H1 (cell line): ENCODE data around the gene GPHA2. TPM values are rescaled to one million over a fixed set of nuclear protein-coding genes. Genes with fewer than 3 reads are reported as not detected.
A peak's percentile ranks its signal among the peaks of the same experiment; 100 is the strongest.

ENCODE experiments used
- CTCF ChIA-PET: fragments of 300-600 bp; sonication (Branson Sonifier 250); formaldehyde crosslinking; loops from one replicate; lab custom pipeline; 2021; ENCODE audit not compliant: partially characterized antibody; lab: Charles Lee
- POLR2A ChIA-PET: fragments of 300-600 bp; sonication (Branson Sonifier 250); formaldehyde crosslinking; loops from one replicate; lab custom pipeline; 2021; ENCODE audit warnings: inconsistent platforms; ENCODE audit not compliant: partially characterized antibody; lab: Charles Lee
- DNase-seq, 2 experiments: peaks; one replicate each; pipeline versions ENCODE4 v3.0.0 to v3.0.0-alpha.2; 2010 to 2022; ENCODE audit warnings: low spot score in 2 of 2, low read depth in 1 of 2, mixed read lengths in 1 of 2
- FAIRE-seq: peaks from 2 replicates; lab custom pipeline; 2011; peaks lifted over from hg19 to GRCh38; lab: Jason Lieb, UNC
- H2AFZ ChIP-seq: 2 replicates; pipeline ENCODE4 v1.8.1; 2012; ENCODE audit warnings: low read length, inconsistent platforms
- H2AK5ac ChIP-seq: 2 replicates; pipeline ENCODE4 v1.6.1; 2013; ENCODE audit warnings: low read depth, low read length
- H2BK120ac ChIP-seq: replicated peaks from 2 replicates; pipeline ENCODE3; 2013; ENCODE audit warnings: low read depth, low read length, inconsistent platforms
- H2BK12ac ChIP-seq: 2 replicates; pipeline ENCODE4 v1.6.1; 2013; ENCODE audit warnings: low read depth, low read length
- H2BK15ac ChIP-seq: 2 replicates; pipeline ENCODE4 v1.6.1; 2013; ENCODE audit warnings: low read length
- H2BK20ac ChIP-seq: 2 replicates; pipeline ENCODE4 v1.6.1; 2013; ENCODE audit warnings: low read length
- H2BK5ac ChIP-seq: 2 replicates; pipeline ENCODE4 v1.6.1; 2013; ENCODE audit warnings: low read depth, low read length
- H3K14ac ChIP-seq: 2 replicates; pipeline ENCODE4 v1.6.1; 2013; ENCODE audit warnings: inconsistent platforms; ENCODE audit not compliant: insufficient read length
- H3K18ac ChIP-seq: 2 replicates; pipeline ENCODE4 v1.6.1; 2013; ENCODE audit warnings: low read length; ENCODE audit errors: extremely low read depth
- H3K23ac ChIP-seq: 2 replicates; pipeline ENCODE4 v1.6.1; 2013; ENCODE audit warnings: inconsistent platforms; ENCODE audit not compliant: insufficient read length
- H3K23me2 ChIP-seq: 2 replicates; pipeline ENCODE4 v1.6.1; 2013; ENCODE audit warnings: low read depth, low read length
- H3K27ac ChIP-seq: 2 replicates; pipeline ENCODE4 v1.6.1; 2011; ENCODE audit warnings: low read depth, low read length, inconsistent platforms
- H3K27me3 ChIP-seq, 4 experiments: replicated peaks in 1 of 4; 1 replicate in 1 of 4; 2 replicates in 3 of 4; pipeline versions ENCODE4 v1.6.1 to v1.8.1; 2011 to 2013; ENCODE audit warnings: low read length in 3 of 4, mild to moderate bottlenecking in 3 of 4, inconsistent platforms in 2 of 4, mixed read lengths in 2 of 4, moderate library complexity in 1 of 4; ENCODE audit not compliant: control insufficient read depth in 3 of 4, insufficient read depth in 3 of 4; ENCODE audit errors: extremely low read depth in 1 of 4
- H3K36me3 ChIP-seq, 4 experiments: 2 replicates each; pipeline versions ENCODE4 v1.6.1 to v1.8.1; 2011 to 2013; ENCODE audit warnings: mild to moderate bottlenecking in 4 of 4, low read length in 3 of 4, moderate library complexity in 2 of 4, control low read depth in 1 of 4, inconsistent platforms in 1 of 4; ENCODE audit not compliant: insufficient read depth in 4 of 4, control insufficient read depth in 2 of 4
- H3K4ac ChIP-seq: replicated peaks from 2 replicates; pipeline ENCODE3; 2013; ENCODE audit warnings: low read length, low read depth, mixed read lengths, inconsistent platforms; ENCODE audit not compliant: insufficient read length
- H3K4me1 ChIP-seq, 4 experiments: replicated peaks in 1 of 4; 1 replicate in 1 of 4; 2 replicates in 3 of 4; pipeline versions ENCODE4 v1.6.1 to v1.8.1; 2011 to 2013; ENCODE audit warnings: low read length in 3 of 4, inconsistent platforms in 2 of 4, mixed read lengths in 1 of 4; ENCODE audit not compliant: insufficient read depth in 4 of 4, control insufficient read depth in 3 of 4
- H3K4me2 ChIP-seq, 2 experiments: 2 replicates each; pipeline versions ENCODE4 v1.6.1 to v1.8.1; 2011 to 2013; ENCODE audit warnings: low read depth in 2 of 2, low read length in 2 of 2, control low read depth in 1 of 2, inconsistent platforms in 1 of 2, mild to moderate bottlenecking in 1 of 2; ENCODE audit not compliant: insufficient read depth in 1 of 2
- H3K4me3 ChIP-seq, 4 experiments: fragments of 200-600, 300-600 bp in 1 of 4; sonication (generic), shearing (Covaris generic), sonication (Bioruptor Twin) in 1 of 4; 2 replicates each; pipeline versions ENCODE4 v1.5.1 to v1.8.1; 2011 to 2016; ENCODE audit warnings: low read length in 4 of 4, low read depth in 3 of 4, control low read depth in 2 of 4, inconsistent platforms in 2 of 4, mild to moderate bottlenecking in 2 of 4, mixed read lengths in 1 of 4, moderate library complexity in 1 of 4; ENCODE audit not compliant: insufficient read depth in 2 of 4; ENCODE audit errors: extremely low read depth in 1 of 4
- H3K56ac ChIP-seq: replicated peaks from 2 replicates; pipeline ENCODE3; 2013; ENCODE audit warnings: low read depth, mild to moderate bottlenecking, mixed read lengths, low read length, inconsistent platforms; ENCODE audit not compliant: insufficient read length
- H3K79me1 ChIP-seq: 2 replicates; pipeline ENCODE4 v1.6.1; 2013; ENCODE audit warnings: low read depth, low read length, control low read depth
- H3K79me2 ChIP-seq, 2 experiments: 2 replicates each; pipeline versions ENCODE4 v1.6.1 to v1.8.1; 2012 to 2013; ENCODE audit warnings: low read length in 2 of 2, mild to moderate bottlenecking in 2 of 2, inconsistent platforms in 1 of 2; ENCODE audit not compliant: insufficient read depth in 2 of 2, control insufficient read depth in 1 of 2
- H3K9ac ChIP-seq, 4 experiments: replicated peaks in 1 of 4; 1 replicate in 1 of 4; 2 replicates in 3 of 4; pipeline versions ENCODE4 v1.6.1 to v1.8.1; 2011 to 2013; ENCODE audit warnings: low read depth in 3 of 4, low read length in 3 of 4, control low read depth in 2 of 4, mild to moderate bottlenecking in 2 of 4, moderate library complexity in 2 of 4, inconsistent platforms in 1 of 4; ENCODE audit errors: extremely low read depth in 1 of 4
- H3K9me3 ChIP-seq, 2 experiments: 2 replicates each; pipeline versions ENCODE4 v1.6.1 to v1.8.1; 2012 to 2013; ENCODE audit warnings: mild to moderate bottlenecking in 2 of 2, moderate library complexity in 2 of 2, control low read depth in 1 of 2, inconsistent platforms in 1 of 2, low read depth in 1 of 2, low read length in 1 of 2, mixed read lengths in 1 of 2; ENCODE audit not compliant: insufficient read depth in 2 of 2
- H4K20me1 ChIP-seq, 2 experiments: replicated peaks in 1 of 2; 2 replicates each; pipeline versions ENCODE3 to v1.8.1; 2011 to 2013; ENCODE audit warnings: inconsistent platforms in 2 of 2, low read length in 2 of 2, mild to moderate bottlenecking in 1 of 2; ENCODE audit not compliant: insufficient read depth in 2 of 2, control insufficient read depth in 1 of 2
- H4K5ac ChIP-seq: 2 replicates; pipeline ENCODE4 v1.6.1; 2013; ENCODE audit warnings: low read length, low read depth, mixed read lengths, inconsistent platforms; ENCODE audit not compliant: insufficient read length
- H4K8ac ChIP-seq: 2 replicates; pipeline ENCODE4 v1.8.0; 2013; ENCODE audit warnings: mild to moderate bottlenecking, moderate library complexity, low read length, inconsistent platforms; ENCODE audit not compliant: insufficient read depth; ENCODE audit errors: extremely low read depth
- H4K91ac ChIP-seq: replicated peaks from 2 replicates; pipeline ENCODE3; 2013; ENCODE audit warnings: low read length, mixed read lengths, inconsistent platforms; ENCODE audit not compliant: insufficient read length
- ATF3 ChIP-seq: IDR thresholded peaks from 2 replicates; pipeline ENCODE4 v1.6.1; 2011; ENCODE audit warnings: low read depth, mild to moderate bottlenecking, low read length; ENCODE audit not compliant: insufficient read depth
- EGR1 ChIP-seq: IDR thresholded peaks from 2 replicates; pipeline ENCODE4 v1.6.1; 2011; ENCODE audit warnings: low read depth, low read length, borderline replicate concordance
- EP300 ChIP-seq, 2 experiments: IDR thresholded peaks; 1 replicate in 1 of 2; 2 replicates in 1 of 2; pipeline ENCODE4 v1.6.1; 2011 to 2012; ENCODE audit warnings: low read depth in 2 of 2, low read length in 2 of 2, mild to moderate bottlenecking in 2 of 2, borderline replicate concordance in 1 of 2, inconsistent platforms in 1 of 2, moderate library complexity in 1 of 2
- FOSL1 ChIP-seq: IDR thresholded peaks from 2 replicates; pipeline ENCODE4 v1.6.1; 2011; ENCODE audit warnings: mild to moderate bottlenecking, low read depth, low read length, moderate library complexity; ENCODE audit not compliant: insufficient read depth
- JUN ChIP-seq: IDR thresholded peaks from 2 replicates; pipeline ENCODE4 v1.6.1; 2011; ENCODE audit warnings: low read depth, mild to moderate bottlenecking, improper control_type of control experiment, low read length
- NANOG ChIP-seq: IDR thresholded peaks from 2 replicates; pipeline ENCODE4 v1.6.1; 2011; ENCODE audit warnings: low read length, low read depth, mild to moderate bottlenecking, inconsistent platforms; ENCODE audit not compliant: insufficient read depth, poor library complexity, severe bottlenecking
- NRF1 ChIP-seq: IDR thresholded peaks from 2 replicates; pipeline ENCODE4 v1.6.1; 2011; ENCODE audit warnings: mild to moderate bottlenecking, low read depth, low read length, improper control_type of control experiment
- RNF2 ChIP-seq: fragments of 200-900, 300-1000 bp; sonication (generic); IDR thresholded peaks from 2 replicates; pipeline ENCODE4 v1.7.1; 2016; ENCODE audit warnings: borderline replicate concordance, low read depth, mild to moderate bottlenecking, antibody characterized with exemption, low read length; ENCODE audit not compliant: poor library complexity, severe bottlenecking; ENCODE audit errors: missing control alignments
- whole genome bisulfite sequencing, 2 experiments: shearing (Covaris generic) in 1 of 2; methylation state at CpG; one replicate each; pipeline versions ENCODE4 v1.1.6 to v1.1.7; 2013 to 2015; ENCODE audit warnings: low lambda C conversion rate in 2 of 2, mixed read lengths in 2 of 2, inconsistent platforms in 1 of 2, low coverage in 1 of 2, missing lambda C conversion rate in 1 of 2; ENCODE audit not compliant: insufficient replicate concordance in 2 of 2, insufficient coverage in 1 of 2, insufficient read length in 1 of 2; ENCODE audit errors: extremely low coverage in 1 of 2, missing lambda C conversion rate in 1 of 2; 5-methylcytosine and 5-hydroxymethylcytosine counted together
- polyA plus RNA-seq, 7 experiments: library from polyadenylated mRNA; depleted of rRNA in 3 of 7; stranded (reverse) in 5 of 7; unstranded in 2 of 7; fragments of >200 nt in 5 of 7; fragments of 200-250 nt in 2 of 7; gene quantifications; 1 replicate in 5 of 7; 2 replicates in 1 of 7; 4 replicates in 1 of 7; pipeline versions ENCODE4 v1.2.1 to v1.2.3, GENCODE V29; 2011 to 2013; ENCODE audit warnings: missing spikeins in 2 of 7, mixed read lengths in 2 of 7
- total RNA-seq: library from RNA; stranded (reverse); fragmentation: NEBNext Ultra II Directional; extraction: Animal tissue kit (Norgen Biotek cat#: 25700); gene quantifications from 2 replicates; pipeline ENCODE4 v1.2.1, GENCODE V29; 2021

GPHA2 gene
- total and polyA plus RNA-seq, 2 of the 8 experiments (the other 6 are each of a cell fraction or from before 2014, with no cell fraction given), result 0.97 to 4.4 TPM

- no peak for DNase-seq
- Histone ChIP-seq H3K4me3 (no peak overlapping the region), H3K23me2 (no peaks in the 10 kb centered on the region), H3K4ac (no peak overlapping the region), H2AK5ac (no peak overlapping the region), H3K18ac (no peak overlapping the region), H3K27me3 (no peaks in the 10 kb centered on the region), H2BK120ac (no peak overlapping the region), H4K5ac (no peak overlapping the region), H4K8ac (peak overlapping the region; percentile 75; the same call in 1 of the 2 replicates), H3K14ac (no peak overlapping the region), H3K36me3 (peaks cover 0 to 6% (median 0%) of the 10 kb centered on the region in 4 experiments; a peak in 2 of 8 replicates), H4K91ac (no peak overlapping the region), H3K56ac (no peak overlapping the region), H3K79me2 (no peaks in the 10 kb centered on the region), H2BK15ac (no peak overlapping the region), H3K4me2 (no peak overlapping the region), H3K27ac (no peak overlapping the region), H4K20me1 (peaks cover 0 to 2% of the 10 kb centered on the region in 2 experiments), H2BK20ac (no peak overlapping the region), H3K23ac (no peak overlapping the region), H3K9ac (no peak overlapping the region), H2AFZ (no peak overlapping the region), H3K4me1 (peaks cover 0 to 12% (median 6%) of the 10 kb centered on the region in 4 experiments; a peak in 6 of 7 replicates), H3K79me1 (no peaks in the 10 kb centered on the region), H3K9me3 (no peaks in the 10 kb centered on the region), H2BK12ac (no peak overlapping the region), H2BK5ac (no peak overlapping the region; the same call in 1 of the 2 replicates)
- ChIA-PET POLR2A (interaction anchor here (0.7 to 24.6 kb wide), 5 partner anchors 12 to 114 kb away, joined by 3 to 408 read pairs (median 4); partner anchors contain the start of gene SF1), CTCF (interaction anchor here (0.6 to 32.2 kb wide), 10 partner anchors 12 to 1076 kb away, joined by 3 to 1058 read pairs (median 3); partner anchors contain the start of genes BATF2, CDC42BPG and EHD1)
- WGBS, 2 experiments, result 81% methylated on average over 10 of the region's 10 CpGs; no CpG with 5 or more reads in 1 of the 2 experiments
- FAIRE-seq, result no peak
- TF ChIP-seq RNF2 (no peak), FOSL1 (no peak), ATF3 (no peak), EP300 (IDR thresholded peaks at IDR 0.05; ENCODE audit: borderline replicate concordance in 1 of 2, low read depth in 2 of 2, low read length in 2 of 2) (no peak), NRF1 (no peak), EGR1 (no peak), JUN (no peak), NANOG (no peak)
Observed at GRCh38 chr11:64892838-64893193, 42.9 kb downstream of the GPHA2 start.
